ENCODE measurements around the gene SMARCB1. TPM values are rescaled to one million over a fixed set of nuclear protein-coding genes. Genes with fewer than 3 reads are reported as not detected.

The SMARCB1 gene
- polyA plus RNA-seq (2012; ENCODE audit: insufficient read depth, insufficient read length) = 279 TPM

DNA sequence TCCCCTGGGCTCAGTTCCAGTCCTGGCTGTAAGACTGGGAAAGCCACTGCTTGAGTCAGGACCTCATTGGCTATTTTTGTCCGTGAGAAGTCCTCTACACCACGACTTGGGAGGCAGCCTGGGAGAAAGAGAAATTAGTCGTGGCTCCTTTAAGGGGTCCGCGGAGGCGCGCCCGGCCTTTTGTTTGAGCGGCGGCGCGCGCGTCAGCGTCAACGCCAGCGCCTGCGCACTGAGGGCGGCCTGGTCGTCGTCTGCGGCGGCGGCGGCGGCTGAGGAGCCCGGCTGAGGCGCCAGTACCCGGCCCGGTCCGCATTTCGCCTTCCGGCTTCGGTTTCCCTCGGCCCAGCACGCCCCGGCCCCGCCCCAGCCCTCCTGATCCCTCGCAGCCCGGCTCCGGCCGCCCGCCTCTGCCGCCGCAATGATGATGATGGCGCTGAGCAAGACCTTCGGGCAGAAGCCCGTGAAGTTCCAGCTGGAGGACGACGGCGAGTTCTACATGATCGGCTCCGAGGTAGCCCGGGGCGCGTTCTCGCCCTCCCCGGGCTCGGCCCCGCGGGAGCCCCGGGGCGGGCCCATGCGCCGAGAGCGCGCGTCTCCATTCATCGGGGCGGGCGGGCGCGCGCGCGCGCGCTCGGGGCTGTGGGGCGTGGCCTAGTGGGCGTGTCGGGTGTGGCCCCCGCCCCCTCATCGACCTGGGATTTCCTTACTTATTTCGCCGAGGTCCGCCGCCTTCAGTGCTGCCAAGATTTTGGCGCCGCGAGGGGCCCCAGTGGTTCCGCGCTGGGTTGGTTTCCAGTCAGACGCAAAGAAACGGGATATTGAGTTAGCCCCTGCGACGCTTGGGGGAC is at the start of gene SMARCB1:
SMARCB1 (plus strand) TSS at position 215 of the 848 bp plus-strand sequence; CDS start at position 419, 204 bp downstream.
- peak; percentile 82 for DNase-seq (ENCODE audit: low read depth, low spot score)
- H3K4me3 ChIP-seq (ENCODE audit: low read length) = peak within 1 kb of the TSS; percentile 72

DNA sequence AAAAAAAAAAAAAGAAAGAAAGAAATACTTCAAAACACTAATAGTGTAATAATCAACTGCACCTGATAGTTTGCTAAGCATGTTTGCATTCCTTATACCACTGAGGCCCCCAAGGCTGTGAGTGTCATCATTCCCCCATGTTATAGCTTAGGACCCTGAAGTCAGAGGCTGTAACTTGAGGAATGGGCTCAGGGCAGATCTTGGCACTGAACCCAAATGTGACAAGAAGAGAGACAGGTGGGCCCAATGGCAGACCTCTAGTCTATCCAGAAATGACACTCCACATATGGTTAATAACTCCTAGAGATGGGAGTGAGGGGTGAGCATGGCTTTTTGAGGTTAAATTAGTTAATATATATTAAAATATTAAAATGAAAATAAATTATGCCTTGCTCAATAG is 49.1 kb upstream of the SMARCB1 start:
- DNase-seq (ENCODE audit: low read depth, low spot score) = no peak
- H3K4me3 ChIP-seq (ENCODE audit: low read length) = no peak overlapping the region

GRCh38 chr22:23742505-23743264 is 44.1 kb upstream of the SMARCB1 start:
- H3K4me3 ChIP-seq (ENCODE audit: low read length) = no peak overlapping the region
- DNase-seq (ENCODE audit: low read depth, low spot score) = no peak

DNA sequence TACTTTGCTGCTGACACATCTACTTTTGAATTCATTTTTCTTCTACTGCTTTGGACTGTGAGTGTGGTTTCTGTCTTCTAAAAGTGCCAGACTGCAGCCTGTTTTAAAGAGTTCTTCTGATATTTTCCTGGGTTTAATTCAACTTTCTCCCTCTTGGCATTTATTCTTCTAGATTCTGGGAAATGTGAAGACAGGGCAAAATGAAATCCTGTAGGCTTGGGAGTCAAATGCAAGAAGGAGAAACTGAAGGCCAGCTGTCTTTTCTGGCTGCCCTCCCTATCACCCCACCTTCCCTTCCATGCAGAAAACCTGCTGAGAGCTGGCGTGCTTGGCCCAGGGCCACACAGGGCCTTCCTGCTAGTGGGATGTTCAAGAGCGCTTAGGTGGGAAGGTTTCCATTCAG is 43.5 kb upstream of the SMARCB1 start:
- no peak for DNase-seq (ENCODE audit: low read depth, low spot score)
- H3K4me3 ChIP-seq (ENCODE audit: low read length) = no peak overlapping the region

DNA sequence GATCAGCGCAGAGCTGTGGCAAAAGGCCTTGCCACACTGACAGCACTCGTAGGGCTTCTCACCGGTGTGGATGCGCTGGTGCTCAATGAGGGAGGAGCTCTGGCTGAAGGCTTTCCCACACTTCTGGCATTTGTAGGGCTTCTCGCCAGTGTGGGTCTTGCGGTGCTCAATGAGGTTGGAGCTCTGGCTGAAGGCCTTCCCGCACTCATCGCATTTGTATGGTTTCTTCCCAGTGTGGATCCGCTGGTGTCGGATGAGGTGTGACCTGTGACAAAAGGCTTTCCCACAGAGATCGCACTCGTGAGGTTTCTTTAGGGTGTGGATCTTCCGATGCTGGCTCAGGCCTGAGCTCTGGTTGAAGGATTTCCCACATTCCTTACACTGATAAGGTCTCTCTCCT is 42.8 kb upstream of the SMARCB1 start:
- no peak overlapping the region for H3K4me3 ChIP-seq (ENCODE audit: low read length)
- DNase-seq (ENCODE audit: low read depth, low spot score) = no peak

- H3K4me3 ChIP-seq (ENCODE audit: low read length) = no peak overlapping the region
- DNase-seq (ENCODE audit: low read depth, low spot score) = no peak
Measured at GRCh38 chr22:23744485-23744884, 42.3 kb upstream of the SMARCB1 start.

DNA sequence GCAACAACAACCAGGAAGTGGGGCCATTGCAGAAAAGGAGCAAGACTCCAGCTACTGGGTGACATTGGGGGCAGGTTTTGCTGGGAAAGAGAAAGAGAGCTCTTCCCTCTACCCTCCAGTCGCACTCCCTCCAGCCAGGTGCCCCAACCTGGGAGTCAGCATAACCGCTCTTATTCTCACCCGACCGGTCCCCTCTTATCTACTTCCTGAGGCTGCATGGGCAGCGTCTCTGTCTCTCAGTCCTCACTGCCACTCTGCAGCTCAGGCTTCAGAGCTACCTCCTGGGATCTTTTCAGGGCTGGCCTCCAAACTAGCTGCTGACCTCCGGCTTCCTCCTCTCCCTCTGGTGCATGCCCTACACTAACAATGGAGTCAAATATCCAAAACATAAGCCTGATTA is 41.0 kb upstream of the SMARCB1 start:
- no peak for DNase-seq (ENCODE audit: low read depth, low spot score)
- H3K4me3 ChIP-seq (ENCODE audit: low read length) = no peak overlapping the region

DNA sequence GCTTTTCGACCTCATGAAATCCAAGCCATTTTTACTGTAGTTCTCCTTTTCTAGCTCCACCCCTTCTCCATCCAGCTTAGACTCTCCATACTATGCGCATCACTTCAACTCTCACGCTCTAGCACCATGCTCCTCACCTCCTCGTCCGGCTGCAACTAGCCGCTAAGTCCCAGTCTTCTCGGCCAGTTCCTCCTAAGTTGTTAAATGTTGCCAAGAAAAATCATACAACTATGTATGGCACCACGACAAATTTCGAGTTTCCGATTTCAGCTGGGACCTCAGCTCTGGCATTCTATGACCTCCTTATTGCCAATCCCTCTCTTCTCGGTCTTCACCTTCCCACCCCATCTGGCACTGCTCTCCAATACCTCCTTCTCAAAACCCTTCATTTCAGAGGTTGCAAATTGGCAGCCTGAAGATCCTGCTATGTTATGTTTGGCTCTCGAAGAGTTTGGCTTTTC is 36.9 kb upstream of the SMARCB1 start:
- H3K4me3 ChIP-seq (ENCODE audit: low read length) = peak overlapping the region; percentile 82
- DNase-seq (ENCODE audit: low read depth, low spot score) = no peak

DNA sequence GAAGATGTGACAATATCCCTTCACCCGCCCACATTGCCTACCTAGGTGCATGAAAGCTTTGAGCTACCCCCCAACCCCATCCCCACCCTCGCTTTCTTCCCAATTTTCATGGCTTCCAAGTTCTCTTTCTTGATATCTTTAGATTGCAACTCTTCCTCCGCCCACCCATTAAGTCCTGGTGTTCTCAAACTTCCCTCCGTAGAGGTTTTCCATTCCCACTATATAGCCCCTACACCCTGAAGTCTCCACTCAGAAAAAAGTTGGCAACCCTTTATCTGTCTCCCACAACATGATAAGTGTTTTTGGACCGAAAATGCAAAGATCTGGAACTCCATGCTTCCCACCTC is 36.4 kb upstream of the SMARCB1 start:
- H3K4me3 ChIP-seq (ENCODE audit: low read length) = peak overlapping the region; percentile 82
- DNase-seq (ENCODE audit: low read depth, low spot score) = no peak

- H3K4me3 ChIP-seq (ENCODE audit: low read length) = peak within 1 kb of the TSS; percentile 82
- peak; percentile 66 for DNase-seq (ENCODE audit: low read depth, low spot score)
Measured at GRCh38 chr22:23750714-23751440, 35.9 kb upstream of the SMARCB1 start, which contains the start of gene ZNF70. TSS of gene ZNF70 (minus strand) at chr22:23751112. CDS start at chr22:23745140, 5,972 bp downstream.

DNA sequence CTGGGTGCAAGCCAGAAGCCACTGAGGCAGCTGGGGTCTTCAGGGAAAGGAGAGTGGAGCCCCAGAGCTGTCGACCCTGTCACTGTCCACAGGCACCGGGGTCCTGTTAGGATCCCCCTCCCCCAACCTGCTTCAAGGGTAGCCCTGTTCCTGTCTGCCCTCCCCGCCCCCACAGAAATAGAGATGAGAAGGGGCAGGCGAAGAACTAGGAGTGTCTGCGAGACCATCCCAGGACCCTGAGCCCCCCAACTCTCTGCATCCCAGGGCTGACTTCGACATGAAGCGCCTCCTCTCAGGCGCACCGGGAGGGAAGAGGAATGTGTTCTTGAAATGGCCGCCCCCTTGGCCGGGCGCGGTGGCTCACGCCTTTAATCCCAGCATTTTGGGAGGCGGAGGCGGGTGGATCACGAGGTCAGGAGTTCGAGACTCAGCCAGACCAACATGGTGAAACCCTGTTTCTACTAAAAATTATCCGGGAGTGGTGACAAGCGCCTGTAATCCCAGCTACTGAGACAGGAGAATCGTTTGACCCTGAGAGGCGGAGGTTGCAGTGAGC is 35.2 kb upstream of the SMARCB1 start:
- peak overlapping the region; percentile 82 for H3K4me3 ChIP-seq (ENCODE audit: low read length)
- DNase-seq (ENCODE audit: low read depth, low spot score) = no peak

DNA sequence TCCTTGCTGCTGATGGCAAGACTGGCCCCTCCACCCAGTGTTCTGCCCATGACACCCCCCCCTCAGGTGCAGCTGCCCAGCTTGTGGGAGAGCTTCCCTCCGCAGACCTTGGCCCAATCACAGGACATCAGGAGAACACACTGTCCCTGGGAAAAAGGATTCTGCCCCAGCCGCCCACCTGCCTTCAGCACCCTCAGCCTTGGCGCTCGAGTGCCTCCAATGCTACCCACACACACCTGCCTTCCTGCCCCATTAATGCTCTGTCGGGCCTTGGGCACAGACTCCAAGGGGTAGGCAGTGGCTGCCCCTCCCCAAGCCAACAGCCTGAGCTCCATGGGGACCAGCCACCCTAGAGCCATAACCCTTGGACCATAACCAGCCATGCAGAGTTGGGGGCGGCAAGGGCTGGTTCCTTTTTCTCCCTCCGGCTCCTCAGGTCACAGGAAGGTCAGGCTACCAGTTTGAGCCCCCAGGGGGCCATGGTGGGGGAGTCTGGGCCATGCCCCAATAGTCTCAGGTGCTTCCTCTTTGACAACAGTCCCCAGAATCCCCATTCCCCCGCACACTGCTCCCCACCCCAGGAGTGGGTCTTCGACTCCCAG is 34.6 kb upstream of the SMARCB1 start:
- no peak overlapping the region for H3K4me3 ChIP-seq (ENCODE audit: low read length)
- DNase-seq (ENCODE audit: low read depth, low spot score) = no peak

GRCh38 chr22:23752750-23753149 is 34.0 kb upstream of the SMARCB1 start:
- no peak for DNase-seq (ENCODE audit: low read depth, low spot score)
- H3K4me3 ChIP-seq (ENCODE audit: low read length) = no peak overlapping the region

DNA sequence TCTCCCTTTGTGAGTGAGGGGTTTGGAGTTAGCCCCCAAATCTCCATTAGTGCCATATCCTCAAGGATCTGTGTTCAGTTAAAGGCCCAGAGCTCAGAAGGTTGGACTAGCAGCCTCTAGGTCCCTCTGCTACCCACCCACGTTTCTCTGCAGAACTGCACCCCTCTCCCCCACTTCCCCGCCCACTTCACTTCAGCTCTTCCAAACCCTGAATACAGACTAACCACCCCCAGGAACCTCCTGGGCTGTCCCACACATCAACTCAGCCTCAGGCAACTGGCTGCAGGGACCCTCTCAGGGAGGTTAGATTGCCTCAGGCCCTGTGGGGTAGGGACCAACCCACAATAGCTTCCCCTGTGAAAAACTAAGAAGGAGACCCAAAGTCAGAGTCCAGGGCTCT is 33.4 kb upstream of the SMARCB1 start:
- no peak overlapping the region for H3K4me3 ChIP-seq (ENCODE audit: low read length)
- no peak for DNase-seq (ENCODE audit: low read depth, low spot score)

DNA sequence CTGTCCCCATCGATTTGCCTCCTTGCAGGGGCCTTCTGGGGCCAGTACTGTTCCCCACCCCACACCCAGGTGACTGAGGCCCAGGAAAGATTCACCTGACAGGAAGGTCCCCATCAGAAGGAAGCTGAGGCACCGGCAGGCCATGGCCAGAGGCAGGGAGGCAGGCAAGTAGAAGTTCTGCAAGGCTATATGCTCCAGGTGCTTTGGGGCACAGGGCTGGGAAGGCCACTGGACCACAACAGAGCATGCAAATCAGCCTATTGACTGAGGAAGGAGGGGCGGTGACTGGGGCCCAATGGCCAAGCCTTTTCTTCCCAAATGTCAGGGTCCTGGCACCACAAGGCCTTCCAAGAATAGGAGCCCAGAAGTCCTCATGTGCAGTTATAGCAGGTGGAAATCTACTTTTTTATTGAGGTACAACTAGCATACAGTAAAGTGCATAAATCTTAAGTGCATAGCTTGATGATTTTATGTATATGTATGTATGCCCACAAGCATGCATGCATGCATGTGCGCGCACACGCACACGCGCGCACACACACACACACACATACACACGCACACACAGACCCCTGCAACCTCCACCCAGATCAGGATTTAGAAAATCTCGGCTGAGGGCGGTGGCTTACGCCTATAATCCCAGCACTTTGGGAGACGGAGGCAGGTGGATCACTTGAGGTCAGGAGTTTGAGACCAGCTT is 32.4 kb upstream of the SMARCB1 start, which contains the start of gene VPREB3:
VPREB3 (minus strand) TSS at position 206 of the 700 bp plus-strand sequence; CDS start at position 144, 62 bp downstream.
- DNase-seq (ENCODE audit: low read depth, low spot score) = no peak
- no peak within 1 kb of the TSS for H3K4me3 ChIP-seq (ENCODE audit: low read length)

DNA sequence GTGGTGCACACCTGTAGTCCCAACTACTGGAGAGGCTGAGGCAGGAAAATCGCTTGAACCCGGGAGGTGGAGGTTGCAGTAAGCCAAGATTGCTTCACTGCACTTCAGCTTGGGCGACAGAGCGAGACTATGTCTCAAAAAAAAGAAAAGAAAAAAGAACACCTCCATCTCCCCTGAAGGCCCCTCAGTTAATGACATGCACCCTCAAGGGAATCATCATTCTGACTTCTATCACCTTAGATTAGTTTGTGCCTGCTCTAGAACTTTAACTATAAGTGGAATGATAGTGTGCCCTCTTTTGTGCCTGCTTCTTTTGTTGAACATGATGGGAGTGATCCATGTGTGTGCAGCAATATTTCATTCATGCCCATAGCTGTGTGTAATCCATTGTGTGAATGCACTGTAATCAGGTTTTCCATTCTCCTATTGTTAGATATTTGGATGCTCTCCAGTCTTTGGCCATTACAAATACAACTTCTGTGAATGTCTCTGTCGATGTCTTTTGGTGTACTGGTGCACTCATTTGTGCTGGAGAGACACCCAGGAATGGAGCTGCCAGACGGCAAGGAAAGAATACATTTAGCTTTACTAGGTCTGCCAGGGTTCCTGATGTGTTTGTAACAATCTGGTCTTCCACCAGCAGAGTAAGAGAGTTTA is 31.7 kb upstream of the SMARCB1 start:
- DNase-seq (ENCODE audit: low read depth, low spot score) = no peak
- no peak overlapping the region for H3K4me3 ChIP-seq (ENCODE audit: low read length)

GRCh38 chr22:23755711-23756110 is 31.1 kb upstream of the SMARCB1 start:
- DNase-seq (ENCODE audit: low read depth, low spot score) = no peak
- no peak overlapping the region for H3K4me3 ChIP-seq (ENCODE audit: low read length)

- no peak overlapping the region for H3K4me3 ChIP-seq (ENCODE audit: low read length)
- DNase-seq (ENCODE audit: low read depth, low spot score) = no peak
Measured at GRCh38 chr22:23756891-23757290, 29.9 kb upstream of the SMARCB1 start.
